Stomach (tissue), 9 donors: ENCODE measurements around the gene ORC3. TPM values are rescaled to one million over a fixed set of nuclear protein-coding genes. Genes with fewer than 3 reads are reported as not detected.
A peak's percentile ranks its signal among the peaks of the same experiment; 100 is the strongest.

Source experiments
- DNase-seq, 2 donors: peaks; one replicate each; pipeline versions ENCODE4 v3.0.0 to v3.0.0-alpha.2; 2013 to 2019
- H3K27ac ChIP-seq, 5 donors: fragments of 200-600 bp in 4 of 5; sonication (generic) in 4 of 5; one replicate each; pipeline ENCODE4 v1.5.1; 2013 to 2019; ENCODE audit warnings: mild to moderate bottlenecking in 1 of 5, moderate library complexity in 1 of 5
- H3K27me3 ChIP-seq, 3 donors: fragments of 200-600 bp; sonication (generic); one replicate each; pipeline ENCODE4 v1.5.1; 2017 to 2019; ENCODE audit warnings: mixed run types in 1 of 3
- H3K36me3 ChIP-seq, 4 donors: fragments of 200-600 bp; sonication (generic); 1 replicate in 3 of 4; 2 replicates in 1 of 4; pipeline ENCODE4 v1.5.1; 2016 to 2019
- H3K4me1 ChIP-seq, 4 donors: fragments of 200-600 bp; sonication (generic); one replicate each; pipeline ENCODE4 v1.5.1; 2016 to 2019
- H3K4me3 ChIP-seq, 4 donors: fragments of 200-600 bp; sonication (generic) in 3 of 4; one replicate each; pipeline ENCODE4 v1.5.1; 2016 to 2019; ENCODE audit warnings: mild to moderate bottlenecking in 1 of 4
- H3K9me3 ChIP-seq, 4 donors: fragments of 200-600 bp; sonication (generic); one replicate each; pipeline ENCODE4 v1.5.1; 2016 to 2019
- CTCF ChIP-seq, 7 experiments: fragments of 450-650 bp in 4 of 7; fragments of 200-600 bp in 3 of 7; sonication (generic) in 3 of 7; IDR thresholded peaks; one replicate each; pipeline ENCODE4 v1.5.1; 2016 to 2019; ENCODE audit warnings: antibody characterized with exemption in 7 of 7, control low read depth in 2 of 7, mild to moderate bottlenecking in 1 of 7
- EP300 ChIP-seq: sonication (generic); formaldehyde crosslinking; IDR thresholded peaks from one replicate; pipeline ENCODE4 v1.6.1; 2017; ENCODE audit warnings: antibody characterized with exemption
- POLR2A ChIP-seq, 4 donors: fragments of 450-650 bp; IDR thresholded peaks; one replicate each; pipeline ENCODE4 v1.6.1; 2016; ENCODE audit warnings: antibody characterized with exemption in 4 of 4, control low read depth in 2 of 4, mild to moderate bottlenecking in 1 of 4, moderate library complexity in 1 of 4
- POLR2AphosphoS5 ChIP-seq, 3 donors: sonication (generic); formaldehyde crosslinking; IDR thresholded peaks; one replicate each; pipeline ENCODE4 v1.6.1; 2016; ENCODE audit warnings: antibody characterized with exemption in 3 of 3
- WGBS, 5 donors: extraction: QIAGEN DNeasy Blood & Tissue Kit in 3 of 5; methylation state at CpG; one replicate each; pipeline versions ENCODE4 v1.1.5 to v1.1.7; 2013 to 2018; 5-methylcytosine and 5-hydroxymethylcytosine counted together
- intact Hi-C: fragments of 100-400 bp; cut with DNase I; formaldehyde crosslinking; loops from one replicate; pipeline ENCODE4 v1.15.1; 2023; ENCODE audit warnings: low total_unique reads
- polyA plus RNA-seq, 3 donors: library from polyadenylated mRNA; stranded (reverse); fragments of 200-250 nt; gene quantifications; one replicate each; pipeline ENCODE4 v1.2.3, GENCODE V29; 2013
- total RNA-seq, 5 donors: library from RNA; depleted of rRNA; stranded (reverse); fragments of >200 nt; gene quantifications; one replicate each; pipeline versions ENCODE4 v1.1.0 to v1.2.3, GENCODE V29; 2014 to 2016
- donor health status: healthy with polysubstance abuse.
- donor health status: Bipolar disorder and iron deficiency.
- donor health status: healthy.

The ORC3 gene
- total and polyA plus RNA-seq, 8 donors, result 5.8 to 33.8 (median 11.0) TPM

DNA sequence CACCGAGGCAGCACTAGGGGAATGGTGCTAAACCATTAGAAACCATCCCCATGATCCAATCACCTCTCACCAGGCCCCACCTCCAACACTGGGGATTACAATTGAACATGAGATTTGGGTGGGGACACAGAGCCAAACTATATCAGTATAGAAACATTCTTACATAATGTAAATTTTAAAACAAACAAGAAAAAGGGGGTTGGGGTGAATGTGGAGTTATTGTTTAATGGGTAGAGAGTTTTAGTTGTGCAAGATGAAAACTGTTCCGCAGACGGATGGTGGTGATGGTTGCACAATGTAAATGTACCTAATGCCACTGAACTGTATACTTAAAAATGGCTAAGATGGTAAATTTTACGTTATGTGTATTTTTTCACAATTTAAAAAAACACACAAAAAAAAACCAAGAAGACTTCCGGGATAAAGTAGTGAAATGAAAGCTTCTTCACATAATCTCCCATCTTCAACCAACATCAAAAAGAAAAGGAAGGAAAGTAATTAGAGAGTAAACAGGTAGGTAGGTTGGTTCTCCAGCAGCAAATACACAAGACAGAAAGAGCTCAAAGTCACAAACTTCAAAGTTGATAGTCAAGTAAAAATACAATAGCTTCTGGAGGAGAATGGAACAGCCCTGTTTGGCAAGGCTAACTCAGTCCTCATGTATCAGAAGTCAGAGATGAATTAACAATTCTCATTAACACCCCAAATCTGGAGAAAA is 16.5 kb upstream of the ORC3 start:
- 89 to 95% (median 91%) methylated on average over 5 of the region's 5 CpGs for WGBS, 5 donors
- TF ChIP-seq CTCF (IDR thresholded peaks at IDR 0.05), result no peak
- no peak for TF ChIP-seq POLR2AphosphoS5 (IDR thresholded peaks at IDR 0.05)
- no peak for TF ChIP-seq POLR2A (IDR thresholded peaks at IDR 0.05)
- no peak for TF ChIP-seq EP300
- Histone ChIP-seq H3K4me3 (no peak overlapping the region), H3K4me1 (peaks cover 7 to 36% (median 24%) of the 10 kb centered on the region in 4 donors), H3K9me3 (no peaks in the 10 kb centered on the region), H3K27ac (no peak overlapping the region), H3K27me3 (no peaks in the 10 kb centered on the region), H3K36me3 (peaks cover 0 to 12% (median 1%) of the 10 kb centered on the region in 4 donors)
- intact Hi-C loops, result no loop called here
- no peak for DNase-seq

DNA sequence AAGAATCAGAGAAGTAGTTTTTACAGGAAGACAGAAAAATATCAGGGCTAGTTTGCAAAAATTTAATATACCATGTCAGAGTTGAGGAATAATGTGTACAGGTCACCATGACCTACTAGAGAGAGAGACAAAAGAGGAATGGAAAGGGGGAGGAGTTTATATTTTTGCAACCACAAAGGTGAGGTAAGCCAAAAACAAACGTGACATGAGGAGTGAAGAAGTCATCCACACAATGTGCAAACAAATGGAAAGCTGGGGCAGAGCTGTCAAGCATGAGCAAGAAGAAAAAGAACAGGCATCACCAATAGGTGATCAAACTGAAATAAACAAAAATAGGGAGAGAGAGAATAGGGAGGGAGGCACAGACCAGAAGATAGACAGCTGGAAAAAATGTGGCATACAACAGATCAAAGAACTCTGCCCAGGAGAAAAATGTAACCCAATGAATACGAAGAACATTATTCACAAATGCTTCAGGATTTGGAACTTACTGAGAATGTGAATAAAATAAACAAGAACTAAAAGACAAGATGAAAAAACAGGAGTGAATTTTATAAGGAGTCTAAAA is 15.6 kb upstream of the ORC3 start:
- Histone ChIP-seq H3K27me3 (no peaks in the 10 kb centered on the region), H3K9me3 (no peaks in the 10 kb centered on the region), H3K27ac (no peak overlapping the region), H3K4me1 (peaks cover 7 to 36% (median 24%) of the 10 kb centered on the region in 4 donors), H3K4me3 (no peak overlapping the region), H3K36me3 (peaks cover 0 to 6% (median 0%) of the 10 kb centered on the region in 4 donors)
- intact Hi-C loops, result no loop called here
- DNase-seq, result peak in 1 of 2 donors; percentile 12
- TF ChIP-seq POLR2A (IDR thresholded peaks at IDR 0.05) (no peak), EP300 (no peak), CTCF (IDR thresholded peaks at IDR 0.05) (no peak), POLR2AphosphoS5 (IDR thresholded peaks at IDR 0.05) (no peak)
- 38 to 58% (median 47%) methylated on average over 2 of the region's 2 CpGs for WGBS, 5 donors

DNA sequence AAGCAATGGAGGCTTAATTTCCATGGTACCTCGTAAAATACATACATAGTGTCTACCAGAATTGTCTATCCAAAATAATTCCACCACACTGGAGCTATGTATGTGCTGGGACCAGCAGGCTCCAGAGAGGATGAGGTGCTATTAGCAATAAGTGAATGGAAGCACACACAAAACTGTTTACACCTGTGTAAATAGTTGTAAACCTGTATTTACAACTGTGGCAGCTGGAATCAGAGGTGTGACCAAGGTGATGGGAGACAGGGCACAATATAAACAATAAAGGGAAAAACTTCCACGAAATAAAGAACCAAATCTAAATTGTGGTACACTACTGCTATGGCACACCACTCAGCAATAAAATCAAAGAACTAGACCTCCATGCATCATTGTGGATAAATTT is 14.5 kb upstream of the ORC3 start:
- intact Hi-C loops, result no loop called here
- Histone ChIP-seq H3K27ac (no peak overlapping the region), H3K4me1 (peaks cover 7 to 36% (median 24%) of the 10 kb centered on the region in 4 donors), H3K36me3 (peaks cover 0 to 11% (median 5%) of the 10 kb centered on the region in 4 donors), H3K9me3 (no peaks in the 10 kb centered on the region), H3K4me3 (no peak overlapping the region), H3K27me3 (no peaks in the 10 kb centered on the region)
- 70 to 89% (median 76%) methylated on average over 2 of the region's 2 CpGs for WGBS, 5 donors
- TF ChIP-seq POLR2AphosphoS5 (IDR thresholded peaks at IDR 0.05), result no peak
- no peak for TF ChIP-seq POLR2A (IDR thresholded peaks at IDR 0.05)
- no peak for TF ChIP-seq EP300
- TF ChIP-seq CTCF (IDR thresholded peaks at IDR 0.05), result no peak
- no peak for DNase-seq

DNA sequence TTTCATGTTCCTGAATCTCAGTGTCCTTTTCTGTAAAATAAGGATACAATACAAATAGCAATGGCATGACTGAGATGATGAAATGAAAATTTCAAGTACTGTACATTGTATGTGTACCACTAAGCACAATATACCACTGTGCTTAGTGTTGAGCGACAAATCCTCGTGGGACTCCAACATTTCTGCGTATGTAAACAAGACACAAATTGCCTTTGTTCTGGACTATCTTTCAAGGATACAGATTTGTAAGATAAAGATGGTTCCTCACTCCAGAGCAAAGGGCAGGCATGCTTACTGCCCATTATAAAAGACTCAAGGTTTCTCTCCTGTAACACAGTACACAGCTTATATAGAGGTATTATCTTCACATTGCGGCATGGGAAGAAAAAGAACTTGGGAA is 6.1 kb upstream of the ORC3 start:
- Histone ChIP-seq H3K36me3 (peaks cover 7 to 42% (median 36%) of the 10 kb centered on the region in 4 donors), H3K9me3 (no peaks in the 10 kb centered on the region), H3K27ac (no peak overlapping the region), H3K27me3 (no peaks in the 10 kb centered on the region), H3K4me3 (no peak overlapping the region), H3K4me1 (peaks cover 6 to 50% (median 24%) of the 10 kb centered on the region in 4 donors)
- 82 to 91% (median 89%) methylated on average over 4 of the region's 4 CpGs for WGBS, 5 donors
- DNase-seq, result no peak
- TF ChIP-seq CTCF (IDR thresholded peaks at IDR 0.05) (no peak), POLR2A (IDR thresholded peaks at IDR 0.05) (no peak), POLR2AphosphoS5 (IDR thresholded peaks at IDR 0.05) (no peak), EP300 (no peak)
- intact Hi-C loops, result loop anchor here (10.0 kb wide), 1 partner anchor 99 kb away; no protein-coding TSS in a partner anchor
